Astrocyte (in vitro differentiated cells and primary cell): ENCODE measurements around the gene MMP7.

ENCODE experiments used
- CTCF ChIP-seq: IDR thresholded peaks from 2 replicates; pipeline ENCODE4 v1.5.1; 2011; ENCODE audit warnings: low read depth, mild to moderate bottlenecking, inconsistent platforms, low read length, moderate library complexity; ENCODE audit not compliant: insufficient read depth
- EZH2 ChIP-seq: IDR thresholded peaks from 2 replicates; pipeline ENCODE4 v1.6.1; 2012; ENCODE audit warnings: mild to moderate bottlenecking, low read length, inconsistent platforms; ENCODE audit not compliant: insufficient read depth

GRCh38 chr11:102482433-102482832, 48.1 kb downstream of the MMP7 start:
- TF ChIP-seq CTCF, result no peak
- no peak for TF ChIP-seq EZH2
